NOMO-1 treated with dmso at 0.1 percent for 144 hours (cell line): Measurements from ENCODE around the gene NOTCH2NLA.
"Not testable (repeated sequence)": the region's sequence is repeated elsewhere in the genome, so short reads cannot be mapped to it uniquely, and the experiment has no call there.

Source experiments
- DNase-seq: peaks from one replicate; lab custom pipeline; 2025; ENCODE audit not compliant: unreplicated experiment; lab: John Stamatoyannopoulos, UW

The NOTCH2NLA gene

GRCh38 chr1:146167740-146168139 lies 61.1 kb downstream of the NOTCH2NLA start:
- not testable (repeated sequence) for DNase-seq

DNA sequence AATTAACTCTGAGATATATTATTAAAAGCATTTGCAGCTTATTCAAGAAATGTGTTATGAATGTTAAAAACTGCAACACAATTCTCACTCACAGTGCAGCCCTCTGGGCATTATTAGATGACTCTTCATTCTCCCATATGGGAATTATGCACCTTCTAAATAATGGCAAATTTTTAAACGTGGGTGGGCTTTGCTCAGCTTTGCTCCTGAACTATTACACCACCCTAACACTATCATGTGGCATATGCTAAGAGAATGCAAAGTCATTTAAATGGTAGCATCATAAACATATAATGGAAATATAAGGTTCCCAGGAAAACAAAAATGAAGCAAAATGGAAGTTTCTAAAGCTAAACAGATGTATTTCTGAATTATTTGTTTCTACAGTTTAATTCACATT lies 61.5 kb downstream of the NOTCH2NLA start:
- DNase-seq, result not testable (repeated sequence)

DNA sequence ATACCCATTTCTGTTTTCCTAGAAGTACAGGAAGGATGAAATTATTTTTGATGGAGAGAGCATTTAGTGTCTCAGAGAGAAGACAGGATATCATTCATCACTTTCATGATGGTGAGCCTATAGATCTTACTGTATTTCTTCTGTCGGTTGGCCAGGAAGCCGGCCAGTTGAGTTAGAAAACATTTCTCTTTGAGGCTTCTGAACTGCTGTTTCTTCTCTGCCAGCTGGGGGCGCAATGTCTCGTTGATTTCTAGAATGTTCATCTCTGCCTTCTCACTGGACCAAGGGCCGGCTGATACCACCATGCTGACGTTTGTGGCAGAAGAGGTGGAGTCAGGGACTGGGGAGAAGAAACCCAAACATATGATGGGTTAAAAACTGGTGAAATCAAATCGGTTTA lies 84.4 kb downstream of the NOTCH2NLA start, which contains the start of gene NBPF10:
NBPF10 (minus strand) TSS at position 340 of the 400 bp plus-strand sequence; CDS start at position 305, 35 bp downstream.
- DNase-seq, result not testable (repeated sequence)
